ENCODE results near the gene SLC1A3. TPM values are rescaled to one million over a fixed set of nuclear protein-coding genes. Genes with fewer than 3 reads are reported as not detected.

SLC1A3 gene
- total and polyA plus RNA-seq, 8 donors: 12.1 to 31.7 (median 20.7) TPM

- Histone ChIP-seq H3K9me3 (no peaks in the 10 kb centered on the region), H3K27ac (peak overlapping the region; percentile 20 to 86), H3K4me3 (no peak overlapping the region), H3K36me3 (no peaks in the 10 kb centered on the region), H3K27me3 (no peaks in the 10 kb centered on the region), H3K4me1 (peaks cover 0 to 29% of the 10 kb centered on the region in 2 donors)
- TF ChIP-seq CTCF (IDR thresholded peaks at IDR 0.05): no peak
- intact Hi-C loops (cut with DNase I): no loop called here
- peak in 3 of 4 donors; percentile 77 to 93 (median 90) for DNase-seq
- peak; percentile 55 for ATAC-seq
Observed at GRCh38 chr5:36683821-36684434, 77.5 kb downstream of the SLC1A3 start.

GRCh38 chr5:36685631-36686288, 79.4 kb downstream of the SLC1A3 start:
- no peaks in the 10 kb centered on the region for H3K9me3 ChIP-seq
- ATAC-seq: peak; percentile 9
- peak overlapping the region in 1 of 2 donors; percentile 86 for H3K27ac ChIP-seq
- peak in 1 of 4 donors; percentile 78 for DNase-seq
- no peaks in the 10 kb centered on the region for H3K36me3 ChIP-seq
- peak overlapping the region in 1 of 2 donors; percentile 3 for H3K4me3 ChIP-seq
- TF ChIP-seq CTCF (IDR thresholded peaks at IDR 0.05): no peak
- H3K4me1 ChIP-seq: peaks cover 4 to 46% of the 10 kb centered on the region in 2 donors
- intact Hi-C loops (cut with DNase I): no loop called here
- peaks cover 0 to 9% of the 10 kb centered on the region in 2 donors for H3K27me3 ChIP-seq

- Histone ChIP-seq H3K4me3 (no peak overlapping the region), H3K4me1 (peaks cover 4 to 57% of the 10 kb centered on the region in 2 donors), H3K9me3 (no peaks in the 10 kb centered on the region), H3K27ac (no peak overlapping the region), H3K27me3 (peaks cover 0 to 9% of the 10 kb centered on the region in 2 donors), H3K36me3 (no peaks in the 10 kb centered on the region)
- TF ChIP-seq CTCF (IDR thresholded peaks at IDR 0.05): no peak
- ATAC-seq (no peak), DNase-seq (no peak)
- intact Hi-C loops (cut with DNase I): no loop called here
Observed at GRCh38 chr5:36686881-36687280, 80.5 kb downstream of the SLC1A3 start.

GRCh38 chr5:36688722-36689121, 82.3 kb downstream of the SLC1A3 start:
- H3K4me1 ChIP-seq: peaks cover 4 to 72% of the 10 kb centered on the region in 2 donors
- H3K27ac ChIP-seq: no peak overlapping the region
- ATAC-seq: no peak
- H3K36me3 ChIP-seq: no peaks in the 10 kb centered on the region
- H3K9me3 ChIP-seq: no peaks in the 10 kb centered on the region
- no peak for DNase-seq
- TF ChIP-seq CTCF (IDR thresholded peaks at IDR 0.05): no peak
- no peak overlapping the region for H3K4me3 ChIP-seq
- intact Hi-C loops (cut with DNase I): no loop called here
- H3K27me3 ChIP-seq: peaks cover 0 to 22% of the 10 kb centered on the region in 2 donors

- DNase-seq (peak in 1 of 4 donors; percentile 57), ATAC-seq (peak; percentile 18)
- Histone ChIP-seq H3K27ac (peak overlapping the region in 1 of 2 donors; percentile 79), H3K36me3 (no peaks in the 10 kb centered on the region), H3K27me3 (peaks cover 0 to 27% of the 10 kb centered on the region in 2 donors), H3K9me3 (no peaks in the 10 kb centered on the region), H3K4me1 (peaks cover 4 to 67% of the 10 kb centered on the region in 2 donors), H3K4me3 (no peak overlapping the region)
- intact Hi-C loops (cut with DNase I): no loop called here
- TF ChIP-seq CTCF (IDR thresholded peaks at IDR 0.05): no peak
Observed at GRCh38 chr5:36689225-36689624, 82.8 kb downstream of the SLC1A3 start.
